Activated CD4-positive, alpha-beta T cell treated with anti-CD3 and anti-CD28 coated beads, Interleukin-2, amount 50 U/mL, for 4 hours (primary cell): ENCODE measurements around the gene PRPF40B.

Experiments used
- DNase-seq, 2 experiments: peaks; one replicate each; pipeline ENCODE4 v3.0.0-alpha.2; 2020

Gene PRPF40B

GRCh38 chr12:49689785-49690184 lies 66.4 kb downstream of the PRPF40B start:
- no peak for DNase-seq

- DNase-seq: no peak
Measured at GRCh38 chr12:49692851-49693250, 69.5 kb downstream of the PRPF40B start.

GRCh38 chr12:49693931-49694444 lies 70.6 kb downstream of the PRPF40B start:
- no peak for DNase-seq
